Measurements from ENCODE around the gene ACTL7B.
"Not testable (repeated sequence)": the region's sequence is repeated elsewhere in the genome, so short reads cannot be mapped to it uniquely, and the experiment has no call there.

The ACTL7B gene

GRCh38 chr9:108867829-108868228 is 12.0 kb upstream of the ACTL7B start:
- DNase-seq: no peak

GRCh38 chr9:108867116-108867515 is 11.3 kb upstream of the ACTL7B start:
- no peak for DNase-seq

GRCh38 chr9:108866001-108866420 is 10.2 kb upstream of the ACTL7B start:
- DNase-seq: no peak

GRCh38 chr9:108865037-108865436 is 9.3 kb upstream of the ACTL7B start:
- DNase-seq: no peak

- DNase-seq: no peak
Measured at GRCh38 chr9:108864446-108864845, 8.7 kb upstream of the ACTL7B start.

- DNase-seq: no peak
Measured at GRCh38 chr9:108863891-108864290, 8.1 kb upstream of the ACTL7B start.

GRCh38 chr9:108861997-108862396 is 6.2 kb upstream of the ACTL7B start, which contains the start of gene ACTL7A:
Gene ACTL7A, plus strand, starts transcription at chr9:108862266. Its CDS starts 57 bp downstream, at chr9:108862323.
- no peak for DNase-seq

GRCh38 chr9:108861464-108861863 is 5.7 kb upstream of the ACTL7B start:
- DNase-seq: no peak

- DNase-seq: no peak
Measured at GRCh38 chr9:108860764-108861163, 5.0 kb upstream of the ACTL7B start.

- no peak for DNase-seq
Measured at GRCh38 chr9:108860354-108860753, 4.6 kb upstream of the ACTL7B start.

GRCh38 chr9:108859459-108860114 is 3.8 kb upstream of the ACTL7B start:
- no peak for DNase-seq

- DNase-seq: no peak
Measured at GRCh38 chr9:108857572-108857971, 1.8 kb upstream of the ACTL7B start.

- DNase-seq: no peak
Measured at GRCh38 chr9:108855529-108855886, 278 bp downstream of the ACTL7B start.

GRCh38 chr9:108854641-108855528 is 901 bp downstream of the ACTL7B start:
- DNase-seq: no peak

- no peak for DNase-seq
Measured at GRCh38 chr9:108854094-108854493, 1.7 kb downstream of the ACTL7B start.

GRCh38 chr9:108852079-108852478 is 3.7 kb downstream of the ACTL7B start:
- no peak for DNase-seq

- no peak for DNase-seq
Measured at GRCh38 chr9:108851138-108851537, 4.6 kb downstream of the ACTL7B start.

GRCh38 chr9:108850293-108850897 is 5.4 kb downstream of the ACTL7B start:
- DNase-seq: no peak

- not testable (repeated sequence) for DNase-seq
Measured at GRCh38 chr9:108848296-108848695, 7.5 kb downstream of the ACTL7B start.

GRCh38 chr9:108845947-108846346 is 9.8 kb downstream of the ACTL7B start:
- no peak for DNase-seq

- DNase-seq: no peak
Measured at GRCh38 chr9:108845507-108845906, 10.3 kb downstream of the ACTL7B start.

- no peak for DNase-seq
Measured at GRCh38 chr9:108844856-108845255, 10.9 kb downstream of the ACTL7B start.

GRCh38 chr9:108844391-108844790 is 11.4 kb downstream of the ACTL7B start:
- DNase-seq: no peak
